HCT116 (cell line): ENCODE data around the gene DNASE1L3. TPM values are rescaled to one million over a fixed set of nuclear protein-coding genes. Genes with fewer than 3 reads are reported as not detected.

ENCODE experiments used
- ATAC-seq: fragments of 200-7000 bp; cut with Tn5 transposase; 2 replicates; pipeline ENCODE4 v1.9.1; 2020; ENCODE audit warnings: mild to moderate bottlenecking, moderate library complexity
- BruUV-seq: library from RNA; stranded (reverse); fragments of 400-500 nt; replicated peaks from 2 replicates; lab custom pipeline; 2021; lab: Mats Ljungman, UMichigan
- CTCF ChIA-PET: fragments of 300-600 bp; sonication (Branson Sonifier 250); formaldehyde crosslinking; loops from one replicate; lab custom pipeline; 2021; ENCODE audit warnings: antibody characterized with exemption; lab: Charles Lee
- POLR2A ChIA-PET: fragments of 300-600, 350-600 bp; sonication (Branson Sonifier 250); formaldehyde crosslinking; loops from one replicate; lab custom pipeline; 2021; ENCODE audit warnings: antibody characterized with exemption; lab: Charles Lee
- RAD21 ChIA-PET, 2 experiments: fragments of 300-600 bp; sonication (Branson Sonifier 250); formaldehyde crosslinking; loops; one replicate each; lab custom pipeline; 2023; ENCODE audit warnings: low total read pairs in 2 of 2; ENCODE audit not compliant: uncharacterized antibody in 2 of 2, unreplicated experiment in 2 of 2, low non-redundant PET in 1 of 2; lab: Charles Lee
- DNase-seq: peaks from one replicate; pipeline ENCODE4 v3.0.0-alpha.2; 2010; ENCODE audit warnings: low read depth, low spot score
- H2AFZ ChIP-seq: fragments of 200-600 bp; shearing (Covaris generic), sonication (generic); 2 replicates; pipeline ENCODE4 v1.6.1; 2017; ENCODE audit warnings: low read depth, mixed run types, mixed read lengths, antibody characterized with exemption, low read length; ENCODE audit not compliant: poor library complexity, severe bottlenecking
- H3K27ac ChIP-seq: 2 replicates; pipeline ENCODE4 v1.5.1; 2012; ENCODE audit warnings: low read depth, low read length
- H3K27me3 ChIP-seq: fragments of 200-600 bp; sonication (generic); 2 replicates; pipeline ENCODE4 v1.6.1; 2016; ENCODE audit warnings: mixed run types, low read length, mixed read lengths; ENCODE audit not compliant: insufficient read depth
- H3K36me3 ChIP-seq, 2 experiments: fragments of 200-500 bp in 1 of 2; fragments of 200-600 bp in 1 of 2; sonication (Bioruptor generic) in 1 of 2; sonication (generic) in 1 of 2; 2 replicates each; pipeline versions ENCODE4 v1.5.1 to v1.6.1; 2014 to 2016; ENCODE audit warnings: low read length in 2 of 2, inconsistent platforms in 1 of 2, mixed read lengths in 1 of 2, mixed run types in 1 of 2; ENCODE audit not compliant: insufficient read depth in 2 of 2, control insufficient read depth in 1 of 2
- H3K4me1 ChIP-seq, 2 experiments: fragments of 200-600 bp in 1 of 2; sonication (generic) in 1 of 2; 2 replicates each; pipeline versions ENCODE4 v1.5.1 to v1.6.1; 2012 to 2017; ENCODE audit warnings: low read length in 2 of 2, inconsistent platforms in 1 of 2, mild to moderate bottlenecking in 1 of 2, mixed read lengths in 1 of 2, mixed run types in 1 of 2, moderate library complexity in 1 of 2; ENCODE audit not compliant: insufficient read depth in 2 of 2, control insufficient read depth in 1 of 2
- H3K4me2 ChIP-seq: fragments of 200-600 bp; sonication (generic); 2 replicates; pipeline ENCODE4 v1.6.1; 2017; ENCODE audit warnings: mixed run types, low read length, mixed read lengths
- H3K4me3 ChIP-seq, 2 experiments: fragments of 200-600 bp in 1 of 2; sonication (generic) in 1 of 2; replicated peaks in 1 of 2; 2 replicates each; pipeline ENCODE4 v1.5.1; 2011 to 2016; ENCODE audit warnings: low read length in 2 of 2, control low read depth in 1 of 2, low read depth in 1 of 2, mild to moderate bottlenecking in 1 of 2, mixed read lengths in 1 of 2, mixed run types in 1 of 2
- H3K79me2 ChIP-seq: fragments of 200-600 bp; sonication (generic); 2 replicates; pipeline ENCODE4 v1.6.1; 2017; ENCODE audit warnings: mild to moderate bottlenecking, mixed run types, low read length, moderate library complexity, mixed read lengths; ENCODE audit not compliant: insufficient read depth
- H3K9ac ChIP-seq: fragments of 200-600 bp; sonication (generic); 2 replicates; pipeline ENCODE4 v1.6.1; 2016; ENCODE audit warnings: low read length, mixed read lengths
- H3K9me2 ChIP-seq: fragments of 200-600 bp; sonication (generic), shearing (Covaris generic); 2 replicates; pipeline ENCODE4 v1.6.1; 2017; ENCODE audit warnings: mixed run types, mild to moderate bottlenecking, moderate library complexity; ENCODE audit not compliant: insufficient read depth
- H3K9me3 ChIP-seq, 2 experiments: fragments of 200-500 bp in 1 of 2; fragments of 200-600 bp in 1 of 2; sonication (Bioruptor generic) in 1 of 2; sonication (generic) in 1 of 2; 2 replicates each; pipeline ENCODE4 v1.6.1; 2014 to 2017; ENCODE audit warnings: low read length in 2 of 2, mixed read lengths in 2 of 2, inconsistent platforms in 1 of 2, low read depth in 1 of 2, mild to moderate bottlenecking in 1 of 2, mixed run types in 1 of 2, moderate library complexity in 1 of 2; ENCODE audit not compliant: control insufficient read depth in 1 of 2, insufficient read depth in 1 of 2
- H4K20me1 ChIP-seq: fragments of 200-600 bp; sonication (generic), shearing (Covaris generic); 2 replicates; pipeline ENCODE4 v1.6.1; 2017; ENCODE audit warnings: mixed run types, mild to moderate bottlenecking, moderate library complexity; ENCODE audit not compliant: insufficient read depth
- CBX3 ChIP-seq: IDR thresholded peaks from 2 replicates; pipeline ENCODE4 v1.6.1; 2012; ENCODE audit warnings: low read depth
- CEBPB ChIP-seq: IDR thresholded peaks from 2 replicates; pipeline ENCODE4 v1.6.1; 2012; ENCODE audit warnings: low read depth
- EGR1 ChIP-seq: IDR thresholded peaks from 2 replicates; pipeline ENCODE4 v1.6.1; 2012; ENCODE audit warnings: low read depth
- ELF1 ChIP-seq: IDR thresholded peaks from 2 replicates; pipeline ENCODE4 v1.6.1; 2012; ENCODE audit warnings: low read depth, borderline replicate concordance
- EZH2 ChIP-seq: fragments of 200-600 bp; sonication (generic); IDR thresholded peaks from 2 replicates; pipeline ENCODE4 v1.6.1; 2017; ENCODE audit warnings: antibody characterized with exemption, mixed run types
- EZH2phosphoT487 ChIP-seq: fragments of 200-600 bp; IDR thresholded peaks from 2 replicates; pipeline ENCODE4 v1.6.1; 2018; ENCODE audit warnings: antibody characterized with exemption, borderline replicate concordance
- JUND ChIP-seq: IDR thresholded peaks from 2 replicates; pipeline ENCODE4 v1.6.1; 2012
- POLR2AphosphoS5 ChIP-seq: IDR thresholded peaks from 2 replicates; pipeline ENCODE4 v1.6.1; 2011; ENCODE audit warnings: mild to moderate bottlenecking, low read depth, low read length, moderate library complexity
- RAD21 ChIP-seq: IDR thresholded peaks from 2 replicates; pipeline ENCODE4 v1.6.1; 2012; ENCODE audit warnings: low read depth, mild to moderate bottlenecking
- SIN3A ChIP-seq: IDR thresholded peaks from 2 replicates; pipeline ENCODE4 v1.6.1; 2012; ENCODE audit warnings: low read depth
- SP1 ChIP-seq: IDR thresholded peaks from 2 replicates; pipeline ENCODE4 v1.6.1; 2012; ENCODE audit warnings: low read depth
- SRF ChIP-seq: IDR thresholded peaks from 2 replicates; pipeline ENCODE4 v1.6.1; 2012; ENCODE audit warnings: low read depth
- TCF7L2 ChIP-seq: IDR thresholded peaks from 2 replicates; pipeline ENCODE4 v1.7.0; 2011; ENCODE audit warnings: borderline replicate concordance, inconsistent platforms; ENCODE audit not compliant: insufficient read depth, insufficient read length; ENCODE audit errors: extremely low read depth
- ZFX ChIP-seq: fragments of 450-650 bp; IDR thresholded peaks from 2 replicates; pipeline ENCODE4 v1.6.1; 2017
- ZNF274 ChIP-seq: fragments of 200-500 bp; sonication (Bioruptor generic); IDR thresholded peaks from 2 replicates; pipeline ENCODE4 v1.6.1; 2014; ENCODE audit warnings: mild to moderate bottlenecking, low read depth, low read length, inconsistent platforms
- intact Hi-C: fragments of 100-400 bp; cut with micrococcal nuclease; formaldehyde crosslinking; loops from 2 replicates; pipeline ENCODE4 v1.10.0; 2022
- total RNA-seq: library from RNA; stranded (reverse); gene quantifications from one replicate; pipeline ENCODE4 v1.2.1, GENCODE V29; 2021; ENCODE audit not compliant: unreplicated experiment
- TF ChIP-seq, protein P1 (sequence below): IDR thresholded peaks from 2 replicates; pipeline ENCODE4 v1.6.1; 2012
- TF ChIP-seq, protein P2 (sequence below), 3 experiments: fragments of 200-600 bp in 1 of 3; sonication (generic) in 1 of 3; IDR thresholded peaks in 2 of 3; conservative IDR thresholded peaks in 1 of 3; 2 replicates each; pipeline ENCODE4 v1.5.1; 2012 to 2017; ENCODE audit warnings: low read depth in 2 of 3, low read length in 2 of 3, antibody characterized with exemption in 1 of 3, borderline replicate concordance in 1 of 3, control low read depth in 1 of 3, mild to moderate bottlenecking in 1 of 3, mixed read lengths in 1 of 3, mixed run types in 1 of 3, moderate library complexity in 1 of 3; ENCODE audit not compliant: insufficient read depth in 1 of 3
- TF ChIP-seq, protein P3 (sequence below): IDR thresholded peaks from 2 replicates; pipeline ENCODE4 v1.6.1; 2011; ENCODE audit warnings: mild to moderate bottlenecking, low read length, moderate library complexity; ENCODE audit not compliant: insufficient replicate concordance; ENCODE audit errors: extremely low read depth
- TF ChIP-seq, protein P4 (sequence below): IDR thresholded peaks from 2 replicates; pipeline ENCODE4 v1.6.1; 2012
- TF ChIP-seq, protein P5 (sequence below): IDR thresholded peaks from 2 replicates; pipeline ENCODE4 v1.6.1; 2012; ENCODE audit warnings: low read depth

The DNASE1L3 gene
- total RNA-seq, 1 experiment from 2014 or later, result not detected

DNA sequence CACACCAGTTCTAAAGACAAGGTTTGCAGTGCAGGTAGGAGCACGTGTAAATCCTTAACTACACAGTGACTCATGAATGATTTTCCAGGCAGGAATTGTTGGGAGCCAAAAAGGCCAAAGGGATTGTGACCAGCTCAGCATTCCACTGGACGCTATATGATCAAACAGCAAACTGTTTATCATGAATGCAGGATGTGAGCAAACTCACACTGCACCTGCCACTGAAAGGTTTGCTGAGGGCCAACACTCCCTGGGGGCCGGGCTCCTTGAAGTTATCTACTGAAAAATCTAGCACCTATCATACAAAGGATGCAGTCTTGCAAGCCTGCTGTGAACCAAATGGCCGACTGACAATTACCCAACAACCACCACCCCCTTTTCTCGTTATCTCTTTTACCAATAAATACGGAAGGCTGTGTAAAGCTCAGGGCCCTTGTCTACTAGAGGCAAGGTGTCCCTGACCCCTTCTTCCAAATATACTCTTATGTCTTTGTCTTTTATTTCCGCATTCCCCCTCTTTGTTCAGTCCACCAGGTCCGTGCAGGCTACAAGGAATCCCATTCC, 11.5 kb upstream of the DNASE1L3 start:
- no peaks in the 10 kb centered on the region for H4K20me1 ChIP-seq
- DNase-seq, result no peak
- ATAC-seq, result no peak
- POLR2A ChIA-PET, result no interaction called here
- H3K27ac ChIP-seq, result no peak overlapping the region
- no peaks in the 10 kb centered on the region for H3K27me3 ChIP-seq
- no peaks in the 10 kb centered on the region for H3K79me2 ChIP-seq
- H2AFZ ChIP-seq, result peak overlapping the region; percentile 26
- BruUV-seq, result no TSS peak
- CTCF ChIA-PET, result no interaction called here
- H3K9me3 ChIP-seq, result no peaks in the 10 kb centered on the region
- RAD21 ChIA-PET, result interaction anchor here in 1 of 2 experiments (0.6 kb wide), 1 partner anchor 34 kb away, joined by 4 read pairs; no protein-coding TSS in a partner anchor
- no peak for TF ChIP-seq TCF7L2
- no peak for TF ChIP-seq EZH2phosphoT487
- TF ChIP-seq, protein P1, sequence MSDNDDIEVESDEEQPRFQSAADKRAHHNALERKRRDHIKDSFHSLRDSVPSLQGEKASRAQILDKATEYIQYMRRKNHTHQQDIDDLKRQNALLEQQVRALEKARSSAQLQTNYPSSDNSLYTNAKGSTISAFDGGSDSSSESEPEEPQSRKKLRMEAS, result no peak
- TF ChIP-seq, protein P2, sequence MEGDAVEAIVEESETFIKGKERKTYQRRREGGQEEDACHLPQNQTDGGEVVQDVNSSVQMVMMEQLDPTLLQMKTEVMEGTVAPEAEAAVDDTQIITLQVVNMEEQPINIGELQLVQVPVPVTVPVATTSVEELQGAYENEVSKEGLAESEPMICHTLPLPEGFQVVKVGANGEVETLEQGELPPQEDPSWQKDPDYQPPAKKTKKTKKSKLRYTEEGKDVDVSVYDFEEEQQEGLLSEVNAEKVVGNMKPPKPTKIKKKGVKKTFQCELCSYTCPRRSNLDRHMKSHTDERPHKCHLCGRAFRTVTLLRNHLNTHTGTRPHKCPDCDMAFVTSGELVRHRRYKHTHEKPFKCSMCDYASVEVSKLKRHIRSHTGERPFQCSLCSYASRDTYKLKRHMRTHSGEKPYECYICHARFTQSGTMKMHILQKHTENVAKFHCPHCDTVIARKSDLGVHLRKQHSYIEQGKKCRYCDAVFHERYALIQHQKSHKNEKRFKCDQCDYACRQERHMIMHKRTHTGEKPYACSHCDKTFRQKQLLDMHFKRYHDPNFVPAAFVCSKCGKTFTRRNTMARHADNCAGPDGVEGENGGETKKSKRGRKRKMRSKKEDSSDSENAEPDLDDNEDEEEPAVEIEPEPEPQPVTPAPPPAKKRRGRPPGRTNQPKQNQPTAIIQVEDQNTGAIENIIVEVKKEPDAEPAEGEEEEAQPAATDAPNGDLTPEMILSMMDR (IDR thresholded peaks at IDR 0.05 in 2 of 3, conservative IDR thresholded peaks at IDR 0.05 in 1 of 3; ENCODE audit: borderline replicate concordance in 1 of 3, insufficient read depth in 1 of 3, low read depth in 2 of 3, low read length in 2 of 3), result no peak
- TF ChIP-seq JUND, result no peak
- TF ChIP-seq, protein P3, sequence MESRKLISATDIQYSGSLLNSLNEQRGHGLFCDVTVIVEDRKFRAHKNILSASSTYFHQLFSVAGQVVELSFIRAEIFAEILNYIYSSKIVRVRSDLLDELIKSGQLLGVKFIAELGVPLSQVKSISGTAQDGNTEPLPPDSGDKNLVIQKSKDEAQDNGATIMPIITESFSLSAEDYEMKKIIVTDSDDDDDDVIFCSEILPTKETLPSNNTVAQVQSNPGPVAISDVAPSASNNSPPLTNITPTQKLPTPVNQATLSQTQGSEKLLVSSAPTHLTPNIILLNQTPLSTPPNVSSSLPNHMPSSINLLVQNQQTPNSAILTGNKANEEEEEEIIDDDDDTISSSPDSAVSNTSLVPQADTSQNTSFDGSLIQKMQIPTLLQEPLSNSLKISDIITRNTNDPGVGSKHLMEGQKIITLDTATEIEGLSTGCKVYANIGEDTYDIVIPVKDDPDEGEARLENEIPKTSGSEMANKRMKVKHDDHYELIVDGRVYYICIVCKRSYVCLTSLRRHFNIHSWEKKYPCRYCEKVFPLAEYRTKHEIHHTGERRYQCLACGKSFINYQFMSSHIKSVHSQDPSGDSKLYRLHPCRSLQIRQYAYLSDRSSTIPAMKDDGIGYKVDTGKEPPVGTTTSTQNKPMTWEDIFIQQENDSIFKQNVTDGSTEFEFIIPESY, result no peak
- no peak for TF ChIP-seq CEBPB
- TF ChIP-seq ZNF274, result no peak
- TF ChIP-seq EZH2, result no peak
- no peak for TF ChIP-seq ELF1
- no peak for TF ChIP-seq POLR2AphosphoS5
- TF ChIP-seq, protein P4, sequence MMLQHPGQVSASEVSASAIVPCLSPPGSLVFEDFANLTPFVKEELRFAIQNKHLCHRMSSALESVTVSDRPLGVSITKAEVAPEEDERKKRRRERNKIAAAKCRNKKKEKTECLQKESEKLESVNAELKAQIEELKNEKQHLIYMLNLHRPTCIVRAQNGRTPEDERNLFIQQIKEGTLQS, result no peak
- no peak for TF ChIP-seq RAD21
- TF ChIP-seq EGR1, result no peak
- no peak for TF ChIP-seq SRF
- TF ChIP-seq, protein P5, sequence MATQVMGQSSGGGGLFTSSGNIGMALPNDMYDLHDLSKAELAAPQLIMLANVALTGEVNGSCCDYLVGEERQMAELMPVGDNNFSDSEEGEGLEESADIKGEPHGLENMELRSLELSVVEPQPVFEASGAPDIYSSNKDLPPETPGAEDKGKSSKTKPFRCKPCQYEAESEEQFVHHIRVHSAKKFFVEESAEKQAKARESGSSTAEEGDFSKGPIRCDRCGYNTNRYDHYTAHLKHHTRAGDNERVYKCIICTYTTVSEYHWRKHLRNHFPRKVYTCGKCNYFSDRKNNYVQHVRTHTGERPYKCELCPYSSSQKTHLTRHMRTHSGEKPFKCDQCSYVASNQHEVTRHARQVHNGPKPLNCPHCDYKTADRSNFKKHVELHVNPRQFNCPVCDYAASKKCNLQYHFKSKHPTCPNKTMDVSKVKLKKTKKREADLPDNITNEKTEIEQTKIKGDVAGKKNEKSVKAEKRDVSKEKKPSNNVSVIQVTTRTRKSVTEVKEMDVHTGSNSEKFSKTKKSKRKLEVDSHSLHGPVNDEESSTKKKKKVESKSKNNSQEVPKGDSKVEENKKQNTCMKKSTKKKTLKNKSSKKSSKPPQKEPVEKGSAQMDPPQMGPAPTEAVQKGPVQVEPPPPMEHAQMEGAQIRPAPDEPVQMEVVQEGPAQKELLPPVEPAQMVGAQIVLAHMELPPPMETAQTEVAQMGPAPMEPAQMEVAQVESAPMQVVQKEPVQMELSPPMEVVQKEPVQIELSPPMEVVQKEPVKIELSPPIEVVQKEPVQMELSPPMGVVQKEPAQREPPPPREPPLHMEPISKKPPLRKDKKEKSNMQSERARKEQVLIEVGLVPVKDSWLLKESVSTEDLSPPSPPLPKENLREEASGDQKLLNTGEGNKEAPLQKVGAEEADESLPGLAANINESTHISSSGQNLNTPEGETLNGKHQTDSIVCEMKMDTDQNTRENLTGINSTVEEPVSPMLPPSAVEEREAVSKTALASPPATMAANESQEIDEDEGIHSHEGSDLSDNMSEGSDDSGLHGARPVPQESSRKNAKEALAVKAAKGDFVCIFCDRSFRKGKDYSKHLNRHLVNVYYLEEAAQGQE, result no peak
- TF ChIP-seq CBX3, result no peak
- no peak for TF ChIP-seq SIN3A
- TF ChIP-seq SP1, result no peak
- no peak for TF ChIP-seq ZFX
- H3K4me3 ChIP-seq, result no peak overlapping the region
- peaks cover 8 to 19% of the 10 kb centered on the region in 2 experiments for H3K4me1 ChIP-seq
- no peak overlapping the region for H3K4me2 ChIP-seq
- no peaks in the 10 kb centered on the region for H3K9me2 ChIP-seq
- H3K36me3 ChIP-seq, result no peaks in the 10 kb centered on the region
- intact Hi-C loops, result no loop called here
- no peak overlapping the region for H3K9ac ChIP-seq
